CD14-positive monocyte (primary cell): ENCODE measurements around the gene TIRAP. TPM values are rescaled to one million over a fixed set of nuclear protein-coding genes. Genes with fewer than 3 reads are reported as not detected.
A peak's percentile ranks its signal among the peaks of the same experiment; 100 is the strongest.

Source experiments
- DNase-seq, 3 donors: peaks; one replicate each; pipeline ENCODE4 v3.0.0-alpha.2; 2011 to 2022
- H2AFZ ChIP-seq: 2 replicates; pipeline ENCODE4 v1.6.0; 2012; ENCODE audit warnings: mild to moderate bottlenecking, low read depth, low read length, inconsistent platforms; ENCODE audit not compliant: insufficient read depth, poor library complexity, severe bottlenecking
- H3K27ac ChIP-seq, 2 donors: 1 replicate in 1 of 2; 2 replicates in 1 of 2; pipeline ENCODE4 v1.5.1; 2012 to 2013; ENCODE audit warnings: low read length in 2 of 2, control low read depth in 1 of 2, inconsistent platforms in 1 of 2, low read depth in 1 of 2, mild to moderate bottlenecking in 1 of 2
- H3K27me3 ChIP-seq, 2 donors: one replicate each; pipeline versions ENCODE4 v1.6.0 to v1.6.1; 2011 to 2013; ENCODE audit warnings: low read length in 2 of 2; ENCODE audit not compliant: control insufficient read depth in 2 of 2, insufficient read depth in 2 of 2
- H3K36me3 ChIP-seq, 2 donors: replicated peaks in 1 of 2; 1 replicate in 1 of 2; 2 replicates in 1 of 2; pipeline versions ENCODE4 v1.5.1 to v1.6.1; 2012 to 2013; ENCODE audit warnings: low read length in 2 of 2, control low read depth in 1 of 2, inconsistent platforms in 1 of 2, mild to moderate bottlenecking in 1 of 2; ENCODE audit not compliant: insufficient read depth in 2 of 2, control insufficient read depth in 1 of 2
- H3K4me1 ChIP-seq, 2 donors: 1 replicate in 1 of 2; 2 replicates in 1 of 2; pipeline versions ENCODE4 v1.5.1 to v1.6.1; 2012 to 2013; ENCODE audit warnings: low read length in 2 of 2, control low read depth in 1 of 2, inconsistent platforms in 1 of 2, mild to moderate bottlenecking in 1 of 2, moderate library complexity in 1 of 2; ENCODE audit not compliant: insufficient read depth in 2 of 2, control insufficient read depth in 1 of 2
- H3K4me2 ChIP-seq: replicated peaks from 2 replicates; pipeline ENCODE3; 2012; ENCODE audit warnings: low read length, moderate library complexity, mild to moderate bottlenecking; ENCODE audit not compliant: poor library complexity, severe bottlenecking; ENCODE audit errors: extremely low read depth
- H3K4me3 ChIP-seq, 3 experiments: fragments of 200-600 bp in 1 of 3; sonication (generic) in 1 of 3; replicated peaks in 1 of 3; 1 replicate in 2 of 3; 2 replicates in 1 of 3; pipeline ENCODE4 v1.5.1; 2011 to 2013; ENCODE audit warnings: low read length in 3 of 3, mild to moderate bottlenecking in 3 of 3, control low read depth in 2 of 3, low read depth in 2 of 3, inconsistent platforms in 1 of 3, moderate library complexity in 1 of 3
- H3K79me2 ChIP-seq: 2 replicates; pipeline ENCODE4 v1.6.0; 2012; ENCODE audit warnings: mild to moderate bottlenecking, control low read depth, inconsistent platforms, low read length, moderate library complexity; ENCODE audit not compliant: insufficient read depth
- H3K9ac ChIP-seq: 2 replicates; pipeline ENCODE4 v1.6.0; 2017; ENCODE audit warnings: low read length, mild to moderate bottlenecking; ENCODE audit not compliant: insufficient read depth, poor library complexity, severe bottlenecking
- H3K9me3 ChIP-seq, 2 donors: replicated peaks in 1 of 2; 1 replicate in 1 of 2; 2 replicates in 1 of 2; pipeline versions ENCODE4 v1.5.1 to v1.6.1; 2012 to 2013; ENCODE audit warnings: low read length in 2 of 2, control low read depth in 1 of 2; ENCODE audit not compliant: control insufficient read depth in 1 of 2, insufficient read depth in 1 of 2
- H4K20me1 ChIP-seq: 2 replicates; pipeline ENCODE4 v1.6.0; 2012; ENCODE audit warnings: mild to moderate bottlenecking, low read length, control low read depth, moderate library complexity; ENCODE audit not compliant: insufficient read depth
- H3K27ac Mint-ChIP-seq, 7 donors: one replicate each; pipeline ENCODE4 v1.8.0; 2020; ENCODE audit warnings: mild to moderate bottlenecking in 7 of 7, mixed read lengths in 7 of 7, moderate library complexity in 6 of 7, inconsistent platforms in 2 of 7
- H3K27me3 Mint-ChIP-seq, 3 donors: one replicate each; pipeline ENCODE4 v1.8.0; 2021 to 2022; ENCODE audit warnings: low read depth in 3 of 3, mild to moderate bottlenecking in 3 of 3, mixed read lengths in 3 of 3, moderate library complexity in 3 of 3, inconsistent platforms in 1 of 3
- H3K36me3 Mint-ChIP-seq, 2 donors: one replicate each; pipeline ENCODE4 v1.8.0; 2020; ENCODE audit warnings: mixed read lengths in 2 of 2, inconsistent platforms in 1 of 2, mild to moderate bottlenecking in 1 of 2
- H3K4me1 Mint-ChIP-seq: one replicate; pipeline ENCODE4 v1.8.0; 2020; ENCODE audit warnings: mild to moderate bottlenecking, mixed read lengths
- H3K4me3 Mint-ChIP-seq, 2 donors: one replicate each; pipeline ENCODE4 v1.8.0; 2020; ENCODE audit warnings: mild to moderate bottlenecking in 2 of 2, mixed read lengths in 2 of 2, moderate library complexity in 1 of 2
- H3K9me3 Mint-ChIP-seq, 7 donors: one replicate each; pipeline ENCODE4 v1.8.0; 2020 to 2022; ENCODE audit warnings: mixed read lengths in 7 of 7, mild to moderate bottlenecking in 6 of 7, moderate library complexity in 6 of 7, inconsistent platforms in 2 of 7
- WGBS: methylation state at CpG from one replicate; pipeline ENCODE4 v1.1.5; 2013; ENCODE audit warnings: missing lambda C conversion rate; ENCODE audit not compliant: insufficient coverage; 5-methylcytosine and 5-hydroxymethylcytosine counted together
- intact Hi-C, 2 donors: fragments of 100-400 bp; cut with micrococcal nuclease; formaldehyde crosslinking; loops; one replicate each; pipeline versions ENCODE4 v1.15.0 to v1.15.1; 2023
- polyA plus RNA-seq, 3 donors: library from polyadenylated mRNA; depleted of rRNA in 1 of 3; unstranded in 2 of 3; stranded (reverse) in 1 of 3; fragments of 300-500 nt in 2 of 3; fragments of >200 nt in 1 of 3; fragmentation: Illumina TruSeq in 2 of 3; gene quantifications; 1 replicate in 2 of 3; 2 replicates in 1 of 3; pipeline ENCODE4 v1.2.3, GENCODE V29; 2012 to 2021
- TF ChIP-seq, protein P1 (sequence below): fragments of 200-600 bp; IDR thresholded peaks from one replicate; pipeline ENCODE4 v1.8.0; 2022; ENCODE audit warnings: antibody characterized with exemption, mild to moderate bottlenecking

The TIRAP gene
- polyA plus RNA-seq, 3 donors = 7.0 to 13.8 (median 11.1) TPM

GRCh38 chr11:126313826-126314225, 30.9 kb downstream of the TIRAP start:
- no peaks in the 10 kb centered on the region for H3K27me3 Mint-ChIP-seq
- H3K4me3 Mint-ChIP-seq = no peak overlapping the region
- peak overlapping the region in 1 of 2 donors; percentile 84 for H3K27ac ChIP-seq
- H3K4me2 ChIP-seq = no peak overlapping the region
- H3K27ac Mint-ChIP-seq = peak overlapping the region in 5 of 7 donors; percentile 15 to 69 (median 36)
- peaks cover 70% of the 10 kb centered on the region for H3K4me1 Mint-ChIP-seq
- H3K36me3 ChIP-seq = peaks cover 4 to 11% of the 10 kb centered on the region in 2 donors
- H2AFZ ChIP-seq = no peak overlapping the region
- peaks cover 45% of the 10 kb centered on the region for H3K79me2 ChIP-seq
- peaks cover 69 to 78% of the 10 kb centered on the region in 2 donors for H3K4me1 ChIP-seq
- no peaks in the 10 kb centered on the region for H3K9me3 Mint-ChIP-seq
- no peak for DNase-seq
- H3K9me3 ChIP-seq = peaks cover 0 to 4% of the 10 kb centered on the region in 2 donors
- H4K20me1 ChIP-seq = no peaks in the 10 kb centered on the region
- intact Hi-C loops = loop anchor here (5.0 kb wide), 3 partner anchors 43 to 163 kb away; partner anchors contain the start of gene ST3GAL4 (in 1 of the 2)
- 0% methylated on average over 1 of the region's 5 CpGs for WGBS
- H3K4me3 ChIP-seq = no peak overlapping the region
- no peak overlapping the region for H3K9ac ChIP-seq
- TF ChIP-seq, protein P1, sequence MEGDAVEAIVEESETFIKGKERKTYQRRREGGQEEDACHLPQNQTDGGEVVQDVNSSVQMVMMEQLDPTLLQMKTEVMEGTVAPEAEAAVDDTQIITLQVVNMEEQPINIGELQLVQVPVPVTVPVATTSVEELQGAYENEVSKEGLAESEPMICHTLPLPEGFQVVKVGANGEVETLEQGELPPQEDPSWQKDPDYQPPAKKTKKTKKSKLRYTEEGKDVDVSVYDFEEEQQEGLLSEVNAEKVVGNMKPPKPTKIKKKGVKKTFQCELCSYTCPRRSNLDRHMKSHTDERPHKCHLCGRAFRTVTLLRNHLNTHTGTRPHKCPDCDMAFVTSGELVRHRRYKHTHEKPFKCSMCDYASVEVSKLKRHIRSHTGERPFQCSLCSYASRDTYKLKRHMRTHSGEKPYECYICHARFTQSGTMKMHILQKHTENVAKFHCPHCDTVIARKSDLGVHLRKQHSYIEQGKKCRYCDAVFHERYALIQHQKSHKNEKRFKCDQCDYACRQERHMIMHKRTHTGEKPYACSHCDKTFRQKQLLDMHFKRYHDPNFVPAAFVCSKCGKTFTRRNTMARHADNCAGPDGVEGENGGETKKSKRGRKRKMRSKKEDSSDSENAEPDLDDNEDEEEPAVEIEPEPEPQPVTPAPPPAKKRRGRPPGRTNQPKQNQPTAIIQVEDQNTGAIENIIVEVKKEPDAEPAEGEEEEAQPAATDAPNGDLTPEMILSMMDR = no peak
- no peaks in the 10 kb centered on the region for H3K27me3 ChIP-seq
- peaks cover 14 to 23% of the 10 kb centered on the region in 2 donors for H3K36me3 Mint-ChIP-seq

GRCh38 chr11:126317432-126317755, 34.5 kb downstream of the TIRAP start:
- H3K9ac ChIP-seq = peak overlapping the region; percentile 46
- Mint-ChIP-seq H3K36me3 (peaks cover 12 to 27% of the 10 kb centered on the region in 2 donors), H3K27me3 (no peaks in the 10 kb centered on the region), H3K27ac (peak overlapping the region in 4 of 7 donors; percentile 69 to 89 (median 80)), H3K4me3 (peak overlapping the region in 1 of 2 donors; percentile 77), H3K9me3 (no peaks in the 10 kb centered on the region), H3K4me1 (peaks cover 66% of the 10 kb centered on the region)
- no peaks in the 10 kb centered on the region for H3K27me3 ChIP-seq
- peak overlapping the region; percentile 54 for H3K4me2 ChIP-seq
- TF ChIP-seq, protein P1 = no peak
- peak overlapping the region in 1 of 2 donors; percentile 73 for H3K27ac ChIP-seq
- H2AFZ ChIP-seq = peak overlapping the region; percentile 76
- peak overlapping the region in 1 of 3 experiments; percentile 56 for H3K4me3 ChIP-seq
- H3K36me3 ChIP-seq = no peaks in the 10 kb centered on the region
- WGBS = 0% methylated on average over 1 of the region's 1 CpG
- peaks cover 66% of the 10 kb centered on the region for H3K79me2 ChIP-seq
- peaks cover 12% of the 10 kb centered on the region for H4K20me1 ChIP-seq
- intact Hi-C loops = no loop called here
- no peak for DNase-seq
- H3K4me1 ChIP-seq = peaks cover 62 to 70% of the 10 kb centered on the region in 2 donors
- peaks cover 0 to 4% of the 10 kb centered on the region in 2 donors for H3K9me3 ChIP-seq
